HG02884 (cell line): Measurements from ENCODE around the gene LYPD6.
"Not testable (repeated sequence)": the region's sequence is repeated elsewhere in the genome, so short reads cannot be mapped to it uniquely, and the experiment has no call there.

Source experiments
- ATAC-seq: cut with Tn5 transposase; IDR thresholded peaks from one replicate; pipeline ENCODE4 v1.9.1; 2021; ENCODE audit warnings: mild to moderate bottlenecking, moderate library complexity; ENCODE audit not compliant: unreplicated experiment

Gene LYPD6

DNA sequence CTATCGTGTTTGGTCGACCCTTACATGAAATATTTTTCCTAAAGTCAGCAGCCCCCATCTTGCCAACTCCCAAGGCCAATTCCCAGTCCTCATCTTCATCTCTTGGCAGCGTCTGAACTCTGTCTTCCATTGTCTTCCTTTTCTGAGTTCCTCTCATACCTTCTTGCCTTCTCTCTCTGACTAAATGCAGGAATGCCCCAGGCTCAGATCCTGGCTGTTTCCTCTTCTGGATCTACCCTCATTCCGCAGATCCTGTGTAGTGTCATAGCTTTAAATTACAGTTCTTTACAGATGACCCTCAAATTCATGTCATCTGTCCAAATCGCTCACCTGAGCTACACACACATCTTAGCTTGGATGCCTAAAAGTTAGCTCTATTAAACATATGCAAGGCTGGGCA lies 162.5 kb downstream of the LYPD6 start:
- no peak for ATAC-seq

DNA sequence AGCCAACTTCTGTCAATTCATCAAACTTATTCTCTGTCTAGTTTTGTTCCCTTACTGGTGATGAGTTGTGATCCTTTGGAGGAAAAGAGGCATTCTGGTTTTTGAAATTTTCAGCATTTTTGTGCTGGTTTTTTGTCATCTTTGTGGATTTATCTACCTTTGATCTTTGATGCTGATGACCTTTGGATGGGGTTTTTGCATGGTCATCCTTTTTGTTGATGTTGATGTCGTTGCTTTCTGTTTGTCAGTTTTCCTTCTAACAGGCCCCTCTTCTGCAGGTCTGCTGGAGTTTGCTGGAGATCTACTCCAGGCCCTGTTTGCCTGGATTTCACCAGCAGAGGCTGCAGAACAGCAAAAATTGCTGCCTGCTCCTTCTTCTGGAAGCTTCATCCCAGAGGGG lies 168.8 kb downstream of the LYPD6 start:
- ATAC-seq = not testable (repeated sequence)

GRCh38 chr2:149506808-149507207 lies 176.4 kb downstream of the LYPD6 start:
- not testable (repeated sequence) for ATAC-seq

DNA sequence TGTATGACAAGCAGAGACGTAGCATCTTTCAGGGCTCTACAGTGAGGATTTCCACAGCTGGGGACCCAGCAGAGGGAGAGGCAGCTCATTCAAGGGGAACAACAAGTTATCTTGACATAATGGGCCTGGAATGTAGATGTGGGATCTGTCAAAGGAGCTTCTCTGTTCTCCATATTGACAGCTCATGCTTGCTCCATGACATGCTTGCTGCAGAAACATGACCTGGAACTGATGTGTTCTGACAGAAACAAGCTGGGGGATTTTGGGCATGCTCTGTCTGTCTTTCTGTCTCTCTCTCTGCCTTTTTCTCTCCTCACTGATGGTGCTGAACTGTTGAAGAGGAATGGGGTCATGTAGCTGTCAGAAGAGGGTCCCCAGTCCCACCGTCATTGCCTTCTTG lies 177.6 kb downstream of the LYPD6 start:
- no peak for ATAC-seq

DNA sequence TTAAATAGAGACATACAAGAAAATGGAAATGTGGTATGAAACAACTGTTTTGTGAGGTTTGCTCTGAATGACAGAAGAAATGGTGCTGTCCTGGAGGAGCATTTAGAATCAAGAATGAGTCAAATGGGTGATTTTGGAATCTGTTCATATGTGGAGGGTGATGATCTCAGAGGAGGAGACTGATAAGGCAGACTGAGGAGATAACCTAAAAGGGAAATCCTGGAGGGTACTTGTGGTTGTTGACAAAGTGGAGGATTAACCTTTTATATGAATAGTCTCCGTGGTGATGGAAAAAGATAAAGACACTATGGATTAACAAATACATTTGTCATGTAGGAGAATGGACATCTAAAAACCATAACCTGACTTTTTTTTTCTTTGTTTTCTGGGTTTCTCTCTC lies 183.1 kb downstream of the LYPD6 start:
- ATAC-seq = no peak
